ENCODE data around the gene DLX2. TPM values are rescaled to one million over a fixed set of nuclear protein-coding genes. Genes with fewer than 3 reads are reported as not detected.

DLX2 gene
- total RNA-seq, 4 donors from 2014 or later: not detected

GRCh38 chr2:172052000-172052983 lies 50.4 kb downstream of the DLX2 start:
- intact Hi-C loops (cut with DNase I; ENCODE audit: low total_unique reads) (no loop called here), in situ Hi-C loops (cut with MboI; ENCODE audit: low sequenced_read_pairs in 4 of 4) (no loop called here)
- ATAC-seq: no peak
- Histone ChIP-seq H3K27ac (no peak overlapping the region), H3K4me1 (no peaks in the 10 kb centered on the region), H3K9me3 (no peaks in the 10 kb centered on the region), H3K27me3 (no peaks in the 10 kb centered on the region), H3K4me3 (no peak overlapping the region), H3K36me3 (no peaks in the 10 kb centered on the region)
- no peak for DNase-seq
- TF ChIP-seq, protein P1, sequence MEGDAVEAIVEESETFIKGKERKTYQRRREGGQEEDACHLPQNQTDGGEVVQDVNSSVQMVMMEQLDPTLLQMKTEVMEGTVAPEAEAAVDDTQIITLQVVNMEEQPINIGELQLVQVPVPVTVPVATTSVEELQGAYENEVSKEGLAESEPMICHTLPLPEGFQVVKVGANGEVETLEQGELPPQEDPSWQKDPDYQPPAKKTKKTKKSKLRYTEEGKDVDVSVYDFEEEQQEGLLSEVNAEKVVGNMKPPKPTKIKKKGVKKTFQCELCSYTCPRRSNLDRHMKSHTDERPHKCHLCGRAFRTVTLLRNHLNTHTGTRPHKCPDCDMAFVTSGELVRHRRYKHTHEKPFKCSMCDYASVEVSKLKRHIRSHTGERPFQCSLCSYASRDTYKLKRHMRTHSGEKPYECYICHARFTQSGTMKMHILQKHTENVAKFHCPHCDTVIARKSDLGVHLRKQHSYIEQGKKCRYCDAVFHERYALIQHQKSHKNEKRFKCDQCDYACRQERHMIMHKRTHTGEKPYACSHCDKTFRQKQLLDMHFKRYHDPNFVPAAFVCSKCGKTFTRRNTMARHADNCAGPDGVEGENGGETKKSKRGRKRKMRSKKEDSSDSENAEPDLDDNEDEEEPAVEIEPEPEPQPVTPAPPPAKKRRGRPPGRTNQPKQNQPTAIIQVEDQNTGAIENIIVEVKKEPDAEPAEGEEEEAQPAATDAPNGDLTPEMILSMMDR (IDR thresholded peaks at IDR 0.05 in 4 of 5, conservative IDR thresholded peaks at IDR 0.05 in 1 of 5): no peak
- no peak for TF ChIP-seq POLR2A (IDR thresholded peaks at IDR 0.05)

DNA sequence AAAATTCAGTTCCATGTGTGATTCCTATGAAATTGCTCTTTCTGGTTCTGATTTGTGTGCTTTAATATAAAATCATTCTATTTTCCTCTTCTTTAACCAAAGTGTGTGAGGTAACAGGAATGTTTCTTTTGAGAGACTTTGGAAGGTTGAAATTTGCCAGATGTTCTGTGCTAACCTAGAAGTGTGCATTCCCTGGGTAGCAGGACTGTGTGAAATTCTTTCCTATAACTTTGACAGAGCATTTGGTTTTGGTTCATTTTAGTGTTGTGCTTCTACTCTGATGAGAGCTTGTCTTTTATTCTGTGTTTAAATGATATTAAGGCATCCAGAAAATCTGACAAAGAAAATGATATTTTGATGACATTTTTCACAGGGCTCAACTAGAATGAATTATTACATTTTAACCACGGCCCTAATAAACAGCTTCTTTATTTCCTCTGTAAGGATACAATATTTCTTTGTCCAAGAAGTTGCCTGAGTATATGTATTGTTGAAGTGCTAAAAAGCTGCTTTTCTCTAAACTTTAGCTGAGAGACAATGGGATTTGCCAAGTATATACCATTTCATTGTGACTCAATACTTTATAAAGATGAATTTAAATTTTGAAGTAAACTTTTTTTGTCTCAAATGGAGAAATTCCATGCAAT lies 52.1 kb downstream of the DLX2 start:
- intact Hi-C loops (cut with DNase I; ENCODE audit: low total_unique reads): no loop called here
- DNase-seq: no peak
- Histone ChIP-seq H3K36me3 (no peaks in the 10 kb centered on the region), H3K4me1 (no peaks in the 10 kb centered on the region), H3K27ac (no peak overlapping the region), H3K9me3 (no peaks in the 10 kb centered on the region), H3K27me3 (no peaks in the 10 kb centered on the region), H3K4me3 (no peak overlapping the region)
- no peak for ATAC-seq
- TF ChIP-seq, protein P1 (IDR thresholded peaks at IDR 0.05 in 4 of 5, conservative IDR thresholded peaks at IDR 0.05 in 1 of 5): no peak
- TF ChIP-seq POLR2A (IDR thresholded peaks at IDR 0.05): no peak
- in situ Hi-C loops (cut with MboI; ENCODE audit: low sequenced_read_pairs in 4 of 4): no loop called here

- no peaks in the 10 kb centered on the region for H3K4me1 ChIP-seq
- H3K4me3 ChIP-seq: no peak overlapping the region
- ATAC-seq: no peak
- no peak overlapping the region for H3K27ac ChIP-seq
- in situ Hi-C loops (cut with MboI; ENCODE audit: low sequenced_read_pairs in 4 of 4): no loop called here
- no peaks in the 10 kb centered on the region for H3K27me3 ChIP-seq
- H3K36me3 ChIP-seq: no peaks in the 10 kb centered on the region
- TF ChIP-seq POLR2A (IDR thresholded peaks at IDR 0.05): no peak
- TF ChIP-seq, protein P1 (IDR thresholded peaks at IDR 0.05 in 4 of 5, conservative IDR thresholded peaks at IDR 0.05 in 1 of 5): no peak
- no peak for DNase-seq
- intact Hi-C loops (cut with DNase I; ENCODE audit: low total_unique reads): no loop called here
- H3K9me3 ChIP-seq: no peaks in the 10 kb centered on the region
Observed at GRCh38 chr2:172049567-172050120, 53.1 kb downstream of the DLX2 start.

Other genes with a start within 250 kb of the DLX2 start
- gene SLC25A12, start 208.7 kb downstream of the DLX2 start, total RNA-seq: 10 to 100 TPM; 54.2 to 91.3 (median 79.0) TPM
- gene HAT1, start 180.4 kb downstream of the DLX2 start, total RNA-seq: 10 to 100 TPM; 30.6 to 61.9 (median 50.0) TPM
- 10 to 100 TPM in 2 of 4 donors, 1 to 10 TPM in 2; 4.3 to 14.3 (median 9.7) TPM for gene METAP1D, start 102.9 kb downstream of the DLX2 start, total RNA-seq
- under 1 TPM in 1 of 4 donors, not detected in 3; 0.16 TPM for gene DLX1, start 17.4 kb downstream of the DLX2 start, total RNA-seq

Measured in gastrocnemius medialis (tissue), 4 donors.